IMR-90 (cell line): ENCODE data around the gene TBX4. TPM values are rescaled to one million over a fixed set of nuclear protein-coding genes. Genes with fewer than 3 reads are reported as not detected.

Experiments
- ATAC-seq: fragments of 200-7000 bp; cut with Tn5 transposase; 2 replicates; pipeline ENCODE4 v1.9.1; 2020; ENCODE audit warnings: low read depth, mild to moderate bottlenecking, moderate library complexity
- BruUV-seq: library from RNA; stranded (reverse); fragments of 400-500 nt; replicated peaks from 2 replicates; lab custom pipeline; 2021; lab: Mats Ljungman, UMichigan
- CTCF ChIA-PET: fragments of 300-600 bp; formaldehyde crosslinking; extraction: SDS; loops from one replicate; lab custom pipeline; 2021; ENCODE audit warnings: antibody characterized with exemption; lab: Yijun Ruan, JAX
- POLR2A ChIA-PET: fragments of 300-600 bp; sonication (Branson Sonifier 250); formaldehyde crosslinking; loops from one replicate; lab custom pipeline; 2022; ENCODE audit warnings: antibody characterized with exemption; ENCODE audit not compliant: unreplicated experiment; lab: Charles Lee
- DNase-seq: peaks from one replicate; pipeline ENCODE4 v3.0.0; 2013
- H2AFZ ChIP-seq: replicated peaks from 2 replicates; pipeline ENCODE3; 2013; ENCODE audit warnings: low read length, mild to moderate bottlenecking; ENCODE audit not compliant: poor library complexity
- H2AK5ac ChIP-seq: 2 replicates; pipeline ENCODE4 v1.6.1; 2013; ENCODE audit warnings: low read depth, low read length, inconsistent platforms
- H2AK9ac ChIP-seq: replicated peaks from 2 replicates; pipeline ENCODE3; 2013; ENCODE audit warnings: mild to moderate bottlenecking, low read depth, low read length, moderate library complexity; ENCODE audit not compliant: poor library complexity
- H2BK120ac ChIP-seq: 2 replicates; pipeline ENCODE4 v1.6.1; 2013; ENCODE audit warnings: low read depth, low read length, inconsistent platforms
- H2BK15ac ChIP-seq: 3 replicates; pipeline ENCODE4 v1.6.1; 2013; ENCODE audit warnings: low read depth, low read length, inconsistent platforms
- H2BK20ac ChIP-seq: 2 replicates; pipeline ENCODE4 v1.6.1; 2013; ENCODE audit warnings: low read depth, mild to moderate bottlenecking, inconsistent platforms, low read length, moderate library complexity
- H2BK5ac ChIP-seq: 2 replicates; pipeline ENCODE4 v1.6.1; 2013; ENCODE audit warnings: mild to moderate bottlenecking, low read depth, low read length, inconsistent platforms; ENCODE audit not compliant: poor library complexity, severe bottlenecking
- H3K14ac ChIP-seq: replicated peaks from 2 replicates; pipeline ENCODE4 v1.6.1; 2013; ENCODE audit warnings: low read depth, low read length, inconsistent platforms
- H3K18ac ChIP-seq: 2 replicates; pipeline ENCODE4 v1.6.1; 2013; ENCODE audit warnings: low read depth, low read length, control low read depth
- H3K23ac ChIP-seq: 2 replicates; pipeline ENCODE4 v1.6.1; 2013; ENCODE audit warnings: low read depth, low read length, inconsistent platforms
- H3K27ac ChIP-seq: 2 replicates; pipeline ENCODE4 v1.5.1; 2013; ENCODE audit warnings: mild to moderate bottlenecking, control low read depth, low read length; ENCODE audit not compliant: insufficient read depth
- H3K27me3 ChIP-seq: 2 replicates; pipeline ENCODE4 v1.6.1; 2013; ENCODE audit warnings: low read length; ENCODE audit not compliant: control insufficient read depth, insufficient read depth
- H3K36me3 ChIP-seq: 2 replicates; pipeline ENCODE4 v1.6.1; 2013; ENCODE audit warnings: low read length, mixed read lengths; ENCODE audit not compliant: control insufficient read depth, insufficient read depth
- H3K4ac ChIP-seq: 2 replicates; pipeline ENCODE4 v1.6.1; 2013; ENCODE audit warnings: low read depth, low read length, inconsistent platforms
- H3K4me1 ChIP-seq: 2 replicates; pipeline ENCODE4 v1.6.1; 2013; ENCODE audit warnings: low read length, mixed read lengths; ENCODE audit not compliant: control insufficient read depth, insufficient read depth
- H3K4me2 ChIP-seq: 2 replicates; pipeline ENCODE4 v1.6.1; 2013; ENCODE audit warnings: low read depth, mild to moderate bottlenecking, control low read depth, low read length, moderate library complexity
- H3K4me3 ChIP-seq: 2 replicates; pipeline ENCODE4 v1.5.1; 2013; ENCODE audit warnings: low read depth, mild to moderate bottlenecking, control low read depth, low read length, moderate library complexity; ENCODE audit not compliant: insufficient read depth
- H3K56ac ChIP-seq: 2 replicates; pipeline ENCODE4 v1.6.1; 2013; ENCODE audit warnings: low read length, inconsistent platforms; ENCODE audit not compliant: insufficient read depth; ENCODE audit errors: extremely low read depth
- H3K79me1 ChIP-seq, 2 experiments: 2 replicates each; pipeline ENCODE4 v1.6.1; 2013; ENCODE audit warnings: low read length in 2 of 2, inconsistent platforms in 1 of 2, low read depth in 1 of 2
- H3K9ac ChIP-seq: 2 replicates; pipeline ENCODE4 v1.6.1; 2013; ENCODE audit warnings: low read depth, low read length, control low read depth
- H3K9me1 ChIP-seq: 2 replicates; pipeline ENCODE4 v1.6.1; 2013; ENCODE audit warnings: low read length, inconsistent platforms; ENCODE audit not compliant: insufficient read depth
- H3K9me3 ChIP-seq: 2 replicates; pipeline ENCODE4 v1.6.1; 2013; ENCODE audit warnings: low read length; ENCODE audit not compliant: control insufficient read depth, insufficient read depth
- H4K20me1 ChIP-seq: 2 replicates; pipeline ENCODE4 v1.6.1; 2013; ENCODE audit warnings: low read length, inconsistent platforms; ENCODE audit not compliant: insufficient read depth
- H4K5ac ChIP-seq: 2 replicates; pipeline ENCODE4 v1.6.1; 2013; ENCODE audit warnings: mild to moderate bottlenecking, low read depth, low read length, control low read depth
- H4K8ac ChIP-seq, 2 experiments: 2 replicates each; pipeline ENCODE4 v1.6.1; 2013; ENCODE audit warnings: low read depth in 2 of 2, low read length in 2 of 2, control low read depth in 1 of 2, inconsistent platforms in 1 of 2
- H4K91ac ChIP-seq: 2 replicates; pipeline ENCODE4 v1.6.1; 2013; ENCODE audit warnings: low read depth, low read length, inconsistent platforms; ENCODE audit not compliant: insufficient read depth
- BHLHE40 ChIP-seq: fragments of 150-350 bp; IDR thresholded peaks from 2 replicates; pipeline ENCODE4 v1.6.1; 2016; ENCODE audit warnings: mild to moderate bottlenecking, low read depth, low read length
- CEBPB ChIP-seq: IDR thresholded peaks from 2 replicates; pipeline ENCODE4 v1.6.1; 2012; ENCODE audit warnings: low read depth, low read length, improper control_type of control experiment
- CHD1 ChIP-seq: IDR thresholded peaks from 2 replicates; pipeline ENCODE4 v1.6.1; 2012; ENCODE audit warnings: low read depth, low read length, improper control_type of control experiment
- CTCF ChIP-seq: conservative IDR thresholded peaks from 2 replicates; pipeline ENCODE4 v1.5.1; 2012; ENCODE audit warnings: mild to moderate bottlenecking, low read depth, low read length, improper control_type of control experiment
- FOS ChIP-seq: fragments of 150-350 bp; IDR thresholded peaks from 2 replicates; pipeline ENCODE4 v1.6.1; 2016; ENCODE audit warnings: low read depth, low read length
- MAFK ChIP-seq: IDR thresholded peaks from 2 replicates; pipeline ENCODE4 v1.6.1; 2012; ENCODE audit warnings: low read depth, low read length, improper control_type of control experiment
- MAZ ChIP-seq: IDR thresholded peaks from 2 replicates; pipeline ENCODE4 v1.6.1; 2012; ENCODE audit warnings: low read depth, mild to moderate bottlenecking, low read length, improper control_type of control experiment, moderate library complexity, borderline replicate concordance
- MXI1 ChIP-seq: IDR thresholded peaks from 2 replicates; pipeline ENCODE4 v1.6.1; 2012; ENCODE audit warnings: low read depth, mild to moderate bottlenecking, low read length, moderate library complexity, borderline replicate concordance
- POLR2A ChIP-seq: IDR thresholded peaks from 2 replicates; pipeline ENCODE4 v1.6.1; 2012; ENCODE audit warnings: mild to moderate bottlenecking, low read depth, low read length
- RAD21 ChIP-seq: IDR thresholded peaks from 2 replicates; pipeline ENCODE4 v1.6.1; 2012; ENCODE audit warnings: low read length, improper control_type of control experiment
- RCOR1 ChIP-seq: IDR thresholded peaks from 2 replicates; pipeline ENCODE4 v1.6.1; 2012; ENCODE audit warnings: mild to moderate bottlenecking, low read length, improper control_type of control experiment; ENCODE audit not compliant: insufficient replicate concordance
- RFX5 ChIP-seq: IDR thresholded peaks from 2 replicates; pipeline ENCODE4 v1.8.0; 2012; ENCODE audit warnings: low read depth, mild to moderate bottlenecking, low read length, moderate library complexity
- SMC3 ChIP-seq: fragments of 150-350 bp; IDR thresholded peaks from 2 replicates; pipeline ENCODE4 v1.6.1; 2016; ENCODE audit warnings: low read depth, mild to moderate bottlenecking, antibody characterized with exemption, low read length, moderate library complexity
- WGBS, 2 experiments: methylation state at CpG; one replicate each; pipeline versions ENCODE4 v1.1.5 to v1.1.7; 2013; ENCODE audit warnings: missing lambda C conversion rate in 2 of 2; ENCODE audit not compliant: insufficient read length in 1 of 2; ENCODE audit errors: extremely low coverage in 2 of 2; 5-methylcytosine and 5-hydroxymethylcytosine counted together
- dilution Hi-C: fragments of 300-500 bp; cut with HindIII; formaldehyde crosslinking; loops from one replicate; pipeline ENCODE4 v1.14.3; 2018; ENCODE audit warnings: low sequenced_read_pairs; ENCODE audit not compliant: unreplicated experiment
- in situ Hi-C: fragments of 300-500 bp; cut with MboI; formaldehyde crosslinking; loops from 3 replicates; pipeline ENCODE4 v1.14.3; 2019; ENCODE audit warnings: low sequenced_read_pairs, inconsistent platforms, mixed read lengths
- intact Hi-C: fragments of 100-400 bp; cut with micrococcal nuclease; formaldehyde crosslinking; loops from 2 replicates; pipeline ENCODE4 v1.10.0; 2022
- polyA plus RNA-seq, 3 experiments: library from polyadenylated mRNA; depleted of rRNA; stranded (reverse); fragments of >200 nt; gene quantifications; 2 replicates each; pipeline ENCODE4 v1.2.3, GENCODE V29; 2012; ENCODE audit warnings: low replicate concordance in 1 of 3
- total RNA-seq: library from RNA; depleted of rRNA; stranded (reverse); fragments of >200 nt; gene quantifications from 2 replicates; pipeline ENCODE4 v1.2.3, GENCODE V29; 2012
- TF ChIP-seq, protein P1 (sequence below): fragments of 150-350 bp; IDR thresholded peaks from 2 replicates; pipeline ENCODE4 v1.6.1; 2017; ENCODE audit warnings: mild to moderate bottlenecking, antibody characterized with exemption, low read length, low read depth
- TF ChIP-seq, protein P2 (sequence below): fragments of 150-350 bp; IDR thresholded peaks from 2 replicates; pipeline ENCODE4 v1.6.1; 2016; ENCODE audit warnings: low read depth, mild to moderate bottlenecking, low read length, moderate library complexity, borderline replicate concordance

The TBX4 gene
- total and polyA plus RNA-seq, 2 of the 4 experiments (the other 2 are of a cell fraction), result 0.05 TPM; not detected in 1

GRCh38 chr17:61479493-61480413, 27.5 kb downstream of the TBX4 start:
- no peak overlapping the region for H3K27ac ChIP-seq
- H4K91ac ChIP-seq, result no peak overlapping the region
- DNase-seq, result no peak
- no peak overlapping the region for H3K4ac ChIP-seq
- H3K18ac ChIP-seq, result no peak overlapping the region
- TF ChIP-seq, protein P1, sequence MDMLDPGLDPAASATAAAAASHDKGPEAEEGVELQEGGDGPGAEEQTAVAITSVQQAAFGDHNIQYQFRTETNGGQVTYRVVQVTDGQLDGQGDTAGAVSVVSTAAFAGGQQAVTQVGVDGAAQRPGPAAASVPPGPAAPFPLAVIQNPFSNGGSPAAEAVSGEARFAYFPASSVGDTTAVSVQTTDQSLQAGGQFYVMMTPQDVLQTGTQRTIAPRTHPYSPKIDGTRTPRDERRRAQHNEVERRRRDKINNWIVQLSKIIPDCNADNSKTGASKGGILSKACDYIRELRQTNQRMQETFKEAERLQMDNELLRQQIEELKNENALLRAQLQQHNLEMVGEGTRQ, result no peak
- TF ChIP-seq RCOR1, result no peak
- TF ChIP-seq BHLHE40, result no peak
- TF ChIP-seq, protein P2, sequence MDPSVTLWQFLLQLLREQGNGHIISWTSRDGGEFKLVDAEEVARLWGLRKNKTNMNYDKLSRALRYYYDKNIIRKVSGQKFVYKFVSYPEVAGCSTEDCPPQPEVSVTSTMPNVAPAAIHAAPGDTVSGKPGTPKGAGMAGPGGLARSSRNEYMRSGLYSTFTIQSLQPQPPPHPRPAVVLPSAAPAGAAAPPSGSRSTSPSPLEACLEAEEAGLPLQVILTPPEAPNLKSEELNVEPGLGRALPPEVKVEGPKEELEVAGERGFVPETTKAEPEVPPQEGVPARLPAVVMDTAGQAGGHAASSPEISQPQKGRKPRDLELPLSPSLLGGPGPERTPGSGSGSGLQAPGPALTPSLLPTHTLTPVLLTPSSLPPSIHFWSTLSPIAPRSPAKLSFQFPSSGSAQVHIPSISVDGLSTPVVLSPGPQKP, result no peak
- no peak for TF ChIP-seq SMC3
- no peak for TF ChIP-seq RFX5
- no peak for TF ChIP-seq CTCF
- TF ChIP-seq CHD1, result no peak
- TF ChIP-seq MAFK, result no peak
- no peak for TF ChIP-seq CEBPB
- TF ChIP-seq RAD21, result no peak
- no peak for TF ChIP-seq MXI1
- TF ChIP-seq MAZ, result no peak
- TF ChIP-seq POLR2A, result no peak
- TF ChIP-seq FOS, result no peak
- in situ Hi-C loops (no loop called here), intact Hi-C loops (no loop called here), dilution Hi-C loops (no loop called here)
- H4K8ac ChIP-seq, result no peak overlapping the region
- no peaks in the 10 kb centered on the region for H3K9me3 ChIP-seq
- H3K79me1 ChIP-seq, result no peaks in the 10 kb centered on the region
- H2BK120ac ChIP-seq, result no peak overlapping the region
- H3K36me3 ChIP-seq, result no peaks in the 10 kb centered on the region
- H2AFZ ChIP-seq, result no peak overlapping the region
- BruUV-seq, result no TSS peak
- H3K27me3 ChIP-seq, result peaks cover 2% of the 10 kb centered on the region; the same call in 1 of the 2 replicates
- no peak overlapping the region for H3K14ac ChIP-seq
- no peak overlapping the region for H2BK20ac ChIP-seq
- H2BK5ac ChIP-seq, result no peak overlapping the region
- H3K9me1 ChIP-seq, result peaks cover 6% of the 10 kb centered on the region
- ChIA-PET POLR2A (no interaction called here), CTCF (no interaction called here)
- no peak for ATAC-seq
- no peak overlapping the region for H4K5ac ChIP-seq
- H3K4me1 ChIP-seq, result peaks cover 10% of the 10 kb centered on the region
- H3K56ac ChIP-seq, result no peak overlapping the region
- no peaks in the 10 kb centered on the region for H4K20me1 ChIP-seq
- H3K23ac ChIP-seq, result no peak overlapping the region
- H2BK15ac ChIP-seq, result no peak overlapping the region
- H3K9ac ChIP-seq, result no peak overlapping the region
- no peak overlapping the region for H3K4me3 ChIP-seq
- WGBS, 2 experiments, result 90% methylated on average over 2 of the region's 25 CpGs; no CpG with 5 or more reads in 1 of the 2 experiments
- no peak overlapping the region for H3K4me2 ChIP-seq
- no peak overlapping the region for H2AK5ac ChIP-seq
- no peak overlapping the region for H2AK9ac ChIP-seq
